ENCODE results near the gene DNAJC17.

Gene DNAJC17

GRCh38 chr15:40828447-40829036, 21.3 kb upstream of the DNAJC17 start, which contains the start of gene PPP1R14D:
Gene PPP1R14D, minus strand, starts transcription at chr15:40828708. Its CDS starts 67 bp downstream, at chr15:40828641.
- DNase-seq = no peak

- no peak for DNase-seq
Observed at GRCh38 chr15:40826423-40827075, 19.3 kb upstream of the DNAJC17 start.

GRCh38 chr15:40825661-40826422, 18.6 kb upstream of the DNAJC17 start:
- no peak for DNase-seq

GRCh38 chr15:40823572-40824343, 16.5 kb upstream of the DNAJC17 start:
- DNase-seq = no peak

GRCh38 chr15:40821195-40821594, 13.9 kb upstream of the DNAJC17 start:
- no peak for DNase-seq

- DNase-seq = no peak
Observed at GRCh38 chr15:40819048-40819447, 11.8 kb upstream of the DNAJC17 start.

- no peak for DNase-seq
Observed at GRCh38 chr15:40815042-40815698, 7.9 kb upstream of the DNAJC17 start.

GRCh38 chr15:40812721-40813425, 5.6 kb upstream of the DNAJC17 start:
- DNase-seq = no peak

- no peak for DNase-seq
Observed at GRCh38 chr15:40808861-40809450, 1.7 kb upstream of the DNAJC17 start.

- no peak for DNase-seq
Observed at GRCh38 chr15:40807888-40808461, 702 bp upstream of the DNAJC17 start.

GRCh38 chr15:40806672-40807027, 623 bp downstream of the DNAJC17 start:
- no peak for DNase-seq

GRCh38 chr15:40803688-40804087, 3.6 kb downstream of the DNAJC17 start:
- DNase-seq = no peak

- DNase-seq = no peak
Observed at GRCh38 chr15:40803076-40803475, 4.2 kb downstream of the DNAJC17 start.

GRCh38 chr15:40799523-40799922, 7.8 kb downstream of the DNAJC17 start:
- no peak for DNase-seq

- no peak for DNase-seq
Observed at GRCh38 chr15:40796512-40796911, 10.8 kb downstream of the DNAJC17 start.

GRCh38 chr15:40796041-40796440, 11.2 kb downstream of the DNAJC17 start:
- DNase-seq = no peak

- no peak for DNase-seq
Observed at GRCh38 chr15:40793216-40793989, 13.9 kb downstream of the DNAJC17 start.

- DNase-seq = no peak
Observed at GRCh38 chr15:40792394-40792793, 14.9 kb downstream of the DNAJC17 start.

- DNase-seq = no peak
Observed at GRCh38 chr15:40790718-40791117, 16.6 kb downstream of the DNAJC17 start.

- no peak for DNase-seq
Observed at GRCh38 chr15:40789999-40790398, 17.3 kb downstream of the DNAJC17 start.

GRCh38 chr15:40789119-40789518, 18.2 kb downstream of the DNAJC17 start:
- DNase-seq = no peak

All from activated T-cell treated with anti-CD3 and anti-CD28 coated beads for 4 hours (primary cell).